ENCODE measurements around the gene RRP1. TPM values are rescaled to one million over a fixed set of nuclear protein-coding genes. Genes with fewer than 3 reads are reported as not detected.

RRP1 gene
- total RNA-seq, 1 donor = 16.8 TPM

GRCh38 chr21:43793243-43793642, 3.9 kb downstream of the RRP1 start:
- no peak for TF ChIP-seq CTCF (IDR thresholded peaks at IDR 0.05; ENCODE audit: insufficient read depth, low read depth, low read length)
- no peak for DNase-seq (ENCODE audit: low read depth)
- no peak overlapping the region for H3K4me3 ChIP-seq (ENCODE audit: low read depth, low read length)

GRCh38 chr21:43794311-43794710, 4.9 kb downstream of the RRP1 start:
- no peak for TF ChIP-seq CTCF (IDR thresholded peaks at IDR 0.05; ENCODE audit: insufficient read depth, low read depth, low read length)
- no peak overlapping the region for H3K4me3 ChIP-seq (ENCODE audit: low read depth, low read length)
- DNase-seq (ENCODE audit: low read depth) = no peak

GRCh38 chr21:43794857-43795256, 5.5 kb downstream of the RRP1 start:
- H3K4me3 ChIP-seq (ENCODE audit: low read depth, low read length) = no peak overlapping the region
- TF ChIP-seq CTCF (IDR thresholded peaks at IDR 0.05; ENCODE audit: insufficient read depth, low read depth, low read length) = no peak
- DNase-seq (ENCODE audit: low read depth) = no peak

GRCh38 chr21:43797415-43797814, 8.0 kb downstream of the RRP1 start:
- no peak for DNase-seq (ENCODE audit: low read depth)
- TF ChIP-seq CTCF (IDR thresholded peaks at IDR 0.05; ENCODE audit: insufficient read depth, low read depth, low read length) = no peak
- H3K4me3 ChIP-seq (ENCODE audit: low read depth, low read length) = no peak overlapping the region

GRCh38 chr21:43797925-43798715, 8.7 kb downstream of the RRP1 start:
- no peak overlapping the region for H3K4me3 ChIP-seq (ENCODE audit: low read depth, low read length)
- no peak for TF ChIP-seq CTCF (IDR thresholded peaks at IDR 0.05; ENCODE audit: insufficient read depth, low read depth, low read length)
- no peak for DNase-seq (ENCODE audit: low read depth)

GRCh38 chr21:43799301-43799840, 10.0 kb downstream of the RRP1 start:
- no peak overlapping the region for H3K4me3 ChIP-seq (ENCODE audit: low read depth, low read length)
- no peak for DNase-seq (ENCODE audit: low read depth)
- no peak for TF ChIP-seq CTCF (IDR thresholded peaks at IDR 0.05; ENCODE audit: insufficient read depth, low read depth, low read length)

Data from fibroblast of villous mesenchyme (primary cell).